ENCODE data around the gene EIF4E3. TPM values are rescaled to one million over a fixed set of nuclear protein-coding genes. Genes with fewer than 3 reads are reported as not detected.

The EIF4E3 gene
- total RNA-seq, 2 donors from 2014 or later = 19.2 to 26.0 TPM

DNA sequence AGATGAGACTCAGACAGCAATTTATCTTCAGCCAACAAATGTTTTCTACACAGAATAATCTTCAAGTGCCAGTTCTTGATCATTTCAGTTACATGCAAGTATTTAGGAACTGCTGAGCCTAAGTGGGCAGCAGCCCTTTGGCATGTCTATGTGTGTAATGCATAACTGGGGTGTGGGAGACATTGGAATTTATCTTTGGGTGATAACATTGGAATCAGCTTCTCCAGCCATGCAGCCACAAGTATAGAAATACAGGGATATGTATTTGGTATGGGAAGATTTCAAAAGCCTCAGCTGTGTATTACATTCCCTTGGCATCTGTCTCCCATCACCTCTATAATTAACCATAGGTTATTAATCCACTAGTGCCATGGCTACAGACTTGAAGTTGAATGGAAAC is 78.2 kb downstream of the EIF4E3 start:
- Histone ChIP-seq H3K27ac (no peak overlapping the region), H3K4me3 (no peak overlapping the region), H3K4me1 (replicated peaks) (no peaks in the 10 kb centered on the region), H3K27me3 (replicated peaks; ENCODE audit: insufficient read depth) (no peaks in the 10 kb centered on the region), H3K36me3 (no peaks in the 10 kb centered on the region), H3K9me3 (no peaks in the 10 kb centered on the region)
- no peak for DNase-seq (ENCODE audit: low spot score)
- intact Hi-C loops (cut with DNase I) = no loop called here
- TF ChIP-seq POLR2A (IDR thresholded peaks at IDR 0.05) (no peak), POLR2AphosphoS5 (IDR thresholded peaks at IDR 0.05) (no peak)
- TF ChIP-seq, protein P1, sequence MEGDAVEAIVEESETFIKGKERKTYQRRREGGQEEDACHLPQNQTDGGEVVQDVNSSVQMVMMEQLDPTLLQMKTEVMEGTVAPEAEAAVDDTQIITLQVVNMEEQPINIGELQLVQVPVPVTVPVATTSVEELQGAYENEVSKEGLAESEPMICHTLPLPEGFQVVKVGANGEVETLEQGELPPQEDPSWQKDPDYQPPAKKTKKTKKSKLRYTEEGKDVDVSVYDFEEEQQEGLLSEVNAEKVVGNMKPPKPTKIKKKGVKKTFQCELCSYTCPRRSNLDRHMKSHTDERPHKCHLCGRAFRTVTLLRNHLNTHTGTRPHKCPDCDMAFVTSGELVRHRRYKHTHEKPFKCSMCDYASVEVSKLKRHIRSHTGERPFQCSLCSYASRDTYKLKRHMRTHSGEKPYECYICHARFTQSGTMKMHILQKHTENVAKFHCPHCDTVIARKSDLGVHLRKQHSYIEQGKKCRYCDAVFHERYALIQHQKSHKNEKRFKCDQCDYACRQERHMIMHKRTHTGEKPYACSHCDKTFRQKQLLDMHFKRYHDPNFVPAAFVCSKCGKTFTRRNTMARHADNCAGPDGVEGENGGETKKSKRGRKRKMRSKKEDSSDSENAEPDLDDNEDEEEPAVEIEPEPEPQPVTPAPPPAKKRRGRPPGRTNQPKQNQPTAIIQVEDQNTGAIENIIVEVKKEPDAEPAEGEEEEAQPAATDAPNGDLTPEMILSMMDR (IDR thresholded peaks at IDR 0.05) = no peak

DNA sequence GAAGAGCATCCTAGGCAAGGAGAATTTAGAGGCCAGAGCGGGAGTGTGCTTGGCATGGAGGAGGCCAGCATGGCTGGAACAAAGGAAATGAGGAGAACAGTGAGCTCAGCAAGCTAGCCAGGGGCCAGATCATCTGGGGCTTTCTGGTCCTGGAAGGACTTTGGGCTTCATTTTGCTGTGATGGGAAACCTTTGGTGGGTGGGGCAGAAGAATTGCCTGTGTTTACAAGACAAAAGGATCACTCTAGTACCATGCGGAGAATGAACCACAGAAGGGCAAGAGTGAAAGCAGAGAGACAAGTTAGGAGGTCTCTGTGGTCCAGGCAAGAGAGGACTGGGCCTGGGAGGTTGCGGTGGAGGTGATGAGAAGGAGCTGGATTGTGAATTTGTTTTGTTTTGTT is 80.1 kb downstream of the EIF4E3 start:
- no peak overlapping the region for H3K27ac ChIP-seq
- H3K36me3 ChIP-seq = no peaks in the 10 kb centered on the region
- WGBS = 96% methylated on average over 3 of the region's 3 CpGs
- intact Hi-C loops (cut with DNase I) = no loop called here
- H3K9me3 ChIP-seq = no peaks in the 10 kb centered on the region
- TF ChIP-seq, protein P1 (IDR thresholded peaks at IDR 0.05) = no peak
- no peak for TF ChIP-seq POLR2AphosphoS5 (IDR thresholded peaks at IDR 0.05)
- no peak for TF ChIP-seq POLR2A (IDR thresholded peaks at IDR 0.05)
- no peak for DNase-seq (ENCODE audit: low spot score)
- H3K4me1 ChIP-seq (replicated peaks) = no peaks in the 10 kb centered on the region
- no peaks in the 10 kb centered on the region for H3K27me3 ChIP-seq (replicated peaks; ENCODE audit: insufficient read depth)
- no peak overlapping the region for H3K4me3 ChIP-seq

DNA sequence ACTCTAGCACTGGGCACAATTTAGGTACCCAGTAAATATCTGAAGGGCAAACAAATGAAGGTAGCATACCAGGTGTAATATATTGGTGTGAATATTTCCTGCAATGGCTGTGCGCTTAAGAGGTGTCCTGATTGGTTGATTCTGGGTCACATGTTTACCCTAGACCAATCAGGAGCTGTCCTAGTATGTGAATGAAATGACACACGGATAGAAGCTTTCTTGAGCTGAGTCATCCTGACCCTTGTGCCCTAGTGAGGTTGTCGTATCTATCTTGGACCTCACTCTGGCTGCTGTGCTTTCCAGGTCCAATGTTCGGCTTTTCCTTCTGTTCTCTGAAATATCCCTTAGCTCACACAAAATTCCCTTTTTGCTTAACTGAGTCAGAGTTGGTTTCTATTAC is 83.5 kb downstream of the EIF4E3 start:
- no peak for TF ChIP-seq POLR2AphosphoS5 (IDR thresholded peaks at IDR 0.05)
- intact Hi-C loops (cut with DNase I) = no loop called here
- H3K27me3 ChIP-seq (replicated peaks; ENCODE audit: insufficient read depth) = no peaks in the 10 kb centered on the region
- H3K36me3 ChIP-seq = no peaks in the 10 kb centered on the region
- no peak overlapping the region for H3K4me3 ChIP-seq
- 97% methylated on average over 4 of the region's 4 CpGs for WGBS
- H3K9me3 ChIP-seq = no peaks in the 10 kb centered on the region
- no peaks in the 10 kb centered on the region for H3K4me1 ChIP-seq (replicated peaks)
- DNase-seq (ENCODE audit: low spot score) = no peak
- no peak overlapping the region for H3K27ac ChIP-seq

DNA sequence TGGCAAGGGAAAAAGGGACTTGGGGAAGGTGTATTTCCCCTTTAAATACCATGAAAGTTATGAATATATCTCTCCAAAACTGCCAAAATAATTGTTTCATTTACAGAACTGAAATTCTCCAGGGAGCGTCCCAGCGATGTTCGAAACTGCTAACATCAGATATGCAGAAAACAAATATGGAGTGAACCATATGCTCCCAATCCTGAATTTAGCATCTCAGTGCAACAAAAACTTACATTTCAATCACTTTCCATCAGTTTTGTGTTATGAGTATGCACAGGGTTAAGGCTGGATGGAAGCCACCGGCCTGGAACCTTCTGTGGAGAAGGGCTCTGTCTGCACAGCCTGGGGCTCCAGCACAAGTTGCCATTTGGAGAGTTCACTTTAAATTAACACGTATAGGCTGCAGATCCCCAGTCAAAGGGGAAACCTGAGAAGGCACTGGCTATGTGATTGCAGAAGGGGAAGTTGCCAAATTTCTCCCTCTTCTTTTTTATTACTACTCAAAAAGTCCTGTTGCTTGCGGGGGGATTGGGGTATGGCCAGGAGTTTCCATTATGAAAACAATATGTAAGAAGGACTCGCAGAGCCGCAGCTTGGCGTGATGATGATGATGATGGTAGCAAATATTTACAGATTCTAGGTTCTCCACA is 84.7 kb downstream of the EIF4E3 start:
- WGBS = 63% methylated on average over 9 of the region's 9 CpGs
- no peak for TF ChIP-seq POLR2A (IDR thresholded peaks at IDR 0.05)
- TF ChIP-seq POLR2AphosphoS5 (IDR thresholded peaks at IDR 0.05) = no peak
- TF ChIP-seq, protein P1 (IDR thresholded peaks at IDR 0.05) = no peak

DNA sequence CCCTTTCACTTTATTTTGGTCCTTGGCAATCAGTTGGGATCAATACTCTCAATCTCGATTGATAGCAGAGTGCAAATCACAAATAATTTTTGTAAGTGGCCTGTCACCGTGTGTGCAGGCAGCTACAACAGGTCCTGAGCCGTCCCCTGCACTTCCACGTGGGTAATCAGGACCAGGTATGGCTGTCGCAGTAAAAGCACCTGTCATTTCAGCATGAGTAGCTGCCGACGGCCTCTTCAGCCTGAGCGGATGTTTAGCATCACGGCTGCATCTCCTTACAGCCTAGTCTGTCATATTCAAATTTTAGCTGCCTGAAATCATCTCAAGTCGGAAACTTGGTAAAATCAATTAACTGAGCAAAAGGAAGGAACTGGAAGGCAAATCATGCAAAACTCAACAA is 88.7 kb downstream of the EIF4E3 start:
- DNase-seq (ENCODE audit: low spot score) = no peak
- H3K36me3 ChIP-seq = no peaks in the 10 kb centered on the region
- WGBS = 91% methylated on average over 10 of the region's 10 CpGs
- H3K4me3 ChIP-seq = no peak overlapping the region
- TF ChIP-seq, protein P1 (IDR thresholded peaks at IDR 0.05) = no peak
- no peak for TF ChIP-seq POLR2AphosphoS5 (IDR thresholded peaks at IDR 0.05)
- no peak for TF ChIP-seq POLR2A (IDR thresholded peaks at IDR 0.05)
- no peaks in the 10 kb centered on the region for H3K27me3 ChIP-seq (replicated peaks; ENCODE audit: insufficient read depth)
- intact Hi-C loops (cut with DNase I) = no loop called here
- H3K9me3 ChIP-seq = no peaks in the 10 kb centered on the region
- no peak overlapping the region for H3K27ac ChIP-seq
- H3K4me1 ChIP-seq (replicated peaks) = no peaks in the 10 kb centered on the region

More for the DNA sequence above, 84.7 kb downstream of the EIF4E3 start:
- no peak overlapping the region for H3K4me3 ChIP-seq
- DNase-seq (ENCODE audit: low spot score) = no peak
- no peaks in the 10 kb centered on the region for H3K9me3 ChIP-seq
- intact Hi-C loops (cut with DNase I) = no loop called here
- H3K36me3 ChIP-seq = no peaks in the 10 kb centered on the region
- H3K4me1 ChIP-seq (replicated peaks) = no peaks in the 10 kb centered on the region
- no peaks in the 10 kb centered on the region for H3K27me3 ChIP-seq (replicated peaks; ENCODE audit: insufficient read depth)
- no peak overlapping the region for H3K27ac ChIP-seq
